GM10266 (cell line): ENCODE results near the gene PRPSAP1.

Experiments
- DNase-seq: peaks from one replicate; pipeline ENCODE4 v3.0.0; 2012; ENCODE audit errors: extremely low spot score
- CTCF ChIP-seq: IDR thresholded peaks from 2 replicates; pipeline ENCODE4 v1.5.1; 2012; ENCODE audit warnings: mild to moderate bottlenecking, low read depth; ENCODE audit not compliant: control insufficient read depth, insufficient read depth; ENCODE audit errors: missing control alignments

PRPSAP1 gene

GRCh38 chr17:76327696-76328095, 26.0 kb downstream of the PRPSAP1 start:
- TF ChIP-seq CTCF = no peak
- no peak for DNase-seq

- no peak for DNase-seq
Measured at GRCh38 chr17:76326306-76326705, 27.4 kb downstream of the PRPSAP1 start.

GRCh38 chr17:76318586-76318985, 35.1 kb downstream of the PRPSAP1 start:
- no peak for DNase-seq
- no peak for TF ChIP-seq CTCF

More at GRCh38 chr17:76326306-76326705, 27.4 kb downstream of the PRPSAP1 start:
- no peak for TF ChIP-seq CTCF

- no peak for TF ChIP-seq CTCF
- DNase-seq = no peak
Measured at GRCh38 chr17:76317535-76317934, 36.2 kb downstream of the PRPSAP1 start.

GRCh38 chr17:76314392-76315227, 39.1 kb downstream of the PRPSAP1 start:
- no peak for TF ChIP-seq CTCF
- DNase-seq = no peak

- DNase-seq = no peak
- no peak for TF ChIP-seq CTCF
Measured at GRCh38 chr17:76312735-76313134, 41.0 kb downstream of the PRPSAP1 start.

- no peak for TF ChIP-seq CTCF
- no peak for DNase-seq
Measured at GRCh38 chr17:76309461-76309860, 44.3 kb downstream of the PRPSAP1 start.
